HepG2 (cell line): ENCODE data around the gene HSPB9. TPM values are rescaled to one million over a fixed set of nuclear protein-coding genes. Genes with fewer than 3 reads are reported as not detected.

Experiments
- IRF2 ChIP-seq: IDR thresholded peaks from 2 replicates; pipeline ENCODE4 v1.6.1; 2018; ENCODE audit warnings: missing genetic modification reagents, missing compliant biosample characterization
- RARG ChIP-seq: sonication (generic); formaldehyde crosslinking; IDR thresholded peaks from 2 replicates; pipeline ENCODE4 v1.4.0; 2020; ENCODE audit warnings: low read depth, mild to moderate bottlenecking, missing genetic modification reagents
- SAP130 ChIP-seq: IDR thresholded peaks from 2 replicates; pipeline ENCODE4 v1.6.1; 2016; ENCODE audit warnings: low read depth
- SOX6 ChIP-seq, 2 experiments: fragments of 450-650 bp in 1 of 2; sonication (generic) in 1 of 2; formaldehyde crosslinking in 1 of 2; IDR thresholded peaks; 2 replicates each; pipeline versions ENCODE4 v1.4.0 to v1.6.1; 2017 to 2020; ENCODE audit warnings: antibody characterized with exemption in 1 of 2, mild to moderate bottlenecking in 1 of 2, missing genetic modification reagents in 1 of 2
- ZNF296 ChIP-seq: sonication (generic); formaldehyde crosslinking; conservative IDR thresholded peaks from 2 replicates; pipeline ENCODE4 v1.5.0; 2020; ENCODE audit warnings: mild to moderate bottlenecking, missing genetic modification reagents
- ZNF598 ChIP-seq: sonication (generic); formaldehyde crosslinking; IDR thresholded peaks from 2 replicates; pipeline ENCODE4 v1.5.1; 2020; ENCODE audit warnings: mild to moderate bottlenecking, missing genetic modification reagents, borderline replicate concordance
- polyA plus RNA-seq, 8 experiments: library from polyadenylated mRNA; depleted of rRNA in 3 of 8; stranded (reverse) in 7 of 8; unstranded in 1 of 8; fragments of >200 nt; fragmentation: Illumina TruSeq in 4 of 8; extraction: Trizol in 4 of 8; gene quantifications; 2 replicates each; pipeline versions ENCODE4 v1.2.1 to v1.2.3, GENCODE V29; 2011 to 2016; ENCODE audit warnings: low read depth in 4 of 8, missing spikeins in 1 of 8, mixed read lengths in 1 of 8; ENCODE audit not compliant: insufficient read depth in 1 of 8
- total RNA-seq, 5 experiments: library from RNA; depleted of rRNA; stranded (reverse); fragments of >200 nt; fragmentation: Illumina TruSeq; extraction: Trizol; gene quantifications; 2 replicates each; pipeline ENCODE4 v1.2.3, GENCODE V29; 2016; ENCODE audit warnings: low read depth in 1 of 5
- TF ChIP-seq, protein P1 (sequence below): sonication (generic); formaldehyde crosslinking; IDR thresholded peaks from 2 replicates; pipeline ENCODE4 v1.4.0; 2020; ENCODE audit warnings: mild to moderate bottlenecking, missing genetic modification reagents
- TF ChIP-seq, protein P2 (sequence below): sonication (generic); formaldehyde crosslinking; IDR thresholded peaks from 2 replicates; pipeline ENCODE4 v1.5.0; 2020; ENCODE audit warnings: missing genetic modification reagents
- TF ChIP-seq, protein P3 (sequence below), 2 experiments: sonication (generic) in 1 of 2; formaldehyde crosslinking in 1 of 2; IDR thresholded peaks; 2 replicates each; pipeline versions ENCODE4 v1.5.1 to v1.6.1; 2011 to 2020; ENCODE audit warnings: borderline replicate concordance in 1 of 2, low read depth in 1 of 2, low read length in 1 of 2, mild to moderate bottlenecking in 1 of 2, missing genetic modification reagents in 1 of 2, moderate library complexity in 1 of 2
- TF ChIP-seq, protein P4 (sequence below): sonication (generic); formaldehyde crosslinking; IDR thresholded peaks from 2 replicates; pipeline ENCODE4 v1.4.0; 2020; ENCODE audit warnings: missing genetic modification reagents

The HSPB9 gene
- total and polyA plus RNA-seq, 2 of the 13 experiments (the other 11 are each of a cell fraction or from before 2014, with no cell fraction given) = 0.05 to 0.24 TPM

DNA sequence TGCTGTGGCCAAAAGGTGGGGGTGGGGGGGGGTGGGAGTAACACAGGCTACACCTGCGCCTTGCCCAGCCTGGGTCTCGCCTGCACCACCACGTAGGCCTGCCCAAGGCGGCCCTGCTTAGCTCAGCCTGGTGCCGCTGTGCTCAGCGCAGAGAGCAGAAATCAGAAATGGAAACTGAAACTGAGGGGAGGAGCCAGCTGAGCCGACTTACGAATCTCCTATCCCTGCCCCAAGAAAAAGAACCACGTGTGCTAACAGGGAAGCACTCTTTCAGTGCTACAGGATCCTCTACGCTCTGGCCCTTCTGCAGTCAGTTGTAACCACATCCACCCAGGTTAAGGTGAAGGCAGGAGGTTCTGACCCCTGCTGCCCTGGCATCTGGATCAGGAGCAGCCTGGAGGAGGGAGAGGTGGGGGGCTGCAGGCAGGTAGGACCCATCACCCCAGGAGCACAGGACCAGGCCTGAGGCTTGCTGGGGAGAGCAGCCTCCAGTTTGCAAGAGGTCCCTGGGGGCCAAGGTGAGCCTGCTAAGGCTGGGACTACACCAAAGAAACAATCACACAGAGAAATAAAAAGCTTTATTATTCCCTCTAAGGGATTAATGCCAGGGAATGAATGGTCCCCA, 9.9 kb upstream of the HSPB9 start, which contains the start of gene DHX58 (continued):
- TF ChIP-seq ZNF296 (CRISPR knock-in tag) (no peak), ZNF598 (CRISPR knock-in tag) (no peak), SOX6 (IDR thresholded peaks at IDR 0.05) (no peak), SOX6 (CRISPR knock-in tag; IDR thresholded peaks at IDR 0.05) (0 out of 2 replicates have a peak, but pooled peaks have one; percentile 17), SAP130 (peak; percentile 80), IRF2 (peak; percentile 97), RARG (CRISPR knock-in tag) (no peak)
- TF ChIP-seq, protein P1, sequence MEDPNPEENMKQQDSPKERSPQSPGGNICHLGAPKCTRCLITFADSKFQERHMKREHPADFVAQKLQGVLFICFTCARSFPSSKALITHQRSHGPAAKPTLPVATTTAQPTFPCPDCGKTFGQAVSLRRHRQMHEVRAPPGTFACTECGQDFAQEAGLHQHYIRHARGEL = 0 out of 2 replicates have a peak, but pooled peaks have one; percentile 22
- TF ChIP-seq, protein P2, sequence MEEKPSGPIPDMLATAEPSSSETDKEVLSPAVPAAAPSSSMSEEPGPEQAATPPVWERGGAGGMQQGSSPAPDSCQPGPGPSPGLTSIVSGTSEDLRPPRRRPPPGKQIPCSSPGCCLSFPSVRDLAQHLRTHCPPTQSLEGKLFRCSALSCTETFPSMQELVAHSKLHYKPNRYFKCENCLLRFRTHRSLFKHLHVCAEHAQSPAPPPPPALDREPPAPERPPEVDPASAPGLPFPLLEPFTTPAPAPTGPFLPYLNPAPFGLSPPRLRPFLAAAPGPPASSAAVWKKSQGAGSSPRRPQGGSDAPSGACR (CRISPR knock-in tag) = no peak
- TF ChIP-seq, protein P3, sequence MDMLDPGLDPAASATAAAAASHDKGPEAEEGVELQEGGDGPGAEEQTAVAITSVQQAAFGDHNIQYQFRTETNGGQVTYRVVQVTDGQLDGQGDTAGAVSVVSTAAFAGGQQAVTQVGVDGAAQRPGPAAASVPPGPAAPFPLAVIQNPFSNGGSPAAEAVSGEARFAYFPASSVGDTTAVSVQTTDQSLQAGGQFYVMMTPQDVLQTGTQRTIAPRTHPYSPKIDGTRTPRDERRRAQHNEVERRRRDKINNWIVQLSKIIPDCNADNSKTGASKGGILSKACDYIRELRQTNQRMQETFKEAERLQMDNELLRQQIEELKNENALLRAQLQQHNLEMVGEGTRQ (IDR thresholded peaks at IDR 0.05; ENCODE audit: low read depth, low read length) = peak; percentile 68
- TF ChIP-seq, protein P3 (CRISPR knock-in tag; IDR thresholded peaks at IDR 0.05; ENCODE audit: borderline replicate concordance) = peak; percentile 30; the same call in 1 of the 2 replicates
- TF ChIP-seq, protein P4, sequence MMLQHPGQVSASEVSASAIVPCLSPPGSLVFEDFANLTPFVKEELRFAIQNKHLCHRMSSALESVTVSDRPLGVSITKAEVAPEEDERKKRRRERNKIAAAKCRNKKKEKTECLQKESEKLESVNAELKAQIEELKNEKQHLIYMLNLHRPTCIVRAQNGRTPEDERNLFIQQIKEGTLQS (CRISPR knock-in tag) = no peak
- TF ChIP-seq, all 625 proteins: peak for 24
